Mesodermal cell (in vitro differentiated cells): ENCODE measurements around the gene HARS2.
A peak's percentile ranks its signal among the peaks of the same experiment; 100 is the strongest.

Source experiments
- H3K27ac ChIP-seq: 2 replicates; pipeline ENCODE4 v1.7.0; 2013; ENCODE audit warnings: mild to moderate bottlenecking, low read depth, low read length, moderate library complexity; ENCODE audit not compliant: severe bottlenecking
- H3K36me3 ChIP-seq: 2 replicates; pipeline ENCODE4 v1.7.1; 2013; ENCODE audit warnings: mild to moderate bottlenecking, low read length, moderate library complexity; ENCODE audit not compliant: control insufficient read depth, insufficient read depth
- H3K4me1 ChIP-seq: one replicate; pipeline ENCODE4 v1.7.1; 2013; ENCODE audit warnings: mild to moderate bottlenecking, low read length; ENCODE audit not compliant: insufficient read depth, control insufficient read depth, poor library complexity, severe bottlenecking
- H3K4me3 ChIP-seq: 2 replicates; pipeline ENCODE4 v1.7.0; 2013; ENCODE audit warnings: low read length, control low read depth, mild to moderate bottlenecking; ENCODE audit not compliant: insufficient read depth, poor library complexity, severe bottlenecking; ENCODE audit errors: extremely low read depth
- H3K9me3 ChIP-seq: 2 replicates; pipeline ENCODE4 v1.7.1; 2013; ENCODE audit warnings: mild to moderate bottlenecking, low read length, moderate library complexity; ENCODE audit not compliant: control insufficient read depth
- WGBS, 2 experiments: methylation state at CpG; one replicate each; pipeline ENCODE4 v1.1.5; 2013; ENCODE audit warnings: missing lambda C conversion rate in 2 of 2; ENCODE audit not compliant: insufficient coverage in 2 of 2; 5-methylcytosine and 5-hydroxymethylcytosine counted together

Gene HARS2

GRCh38 chr5:140725799-140726471 is 34.7 kb downstream of the HARS2 start:
- 8 to 10% methylated on average over 13 to 20 of the region's 23 CpGs for WGBS, 2 experiments
- H3K4me3 ChIP-seq, result peak overlapping the region; percentile 45

GRCh38 chr5:140733098-140733497 is 41.8 kb downstream of the HARS2 start:
- H3K4me3 ChIP-seq, result no peak overlapping the region
- H3K9me3 ChIP-seq, result no peaks in the 10 kb centered on the region
- H3K4me1 ChIP-seq, result no peaks in the 10 kb centered on the region
- WGBS, 2 experiments, result 67% methylated on average over 2 of the region's 4 CpGs; no CpG with 5 or more reads in 1 of the 2 experiments
- no peak overlapping the region for H3K27ac ChIP-seq
- H3K36me3 ChIP-seq, result no peaks in the 10 kb centered on the region

More at GRCh38 chr5:140725799-140726471, 34.7 kb downstream of the HARS2 start:
- H3K27ac ChIP-seq, result no peak overlapping the region
- no peaks in the 10 kb centered on the region for H3K4me1 ChIP-seq
- H3K36me3 ChIP-seq, result no peaks in the 10 kb centered on the region
- H3K9me3 ChIP-seq, result no peaks in the 10 kb centered on the region

GRCh38 chr5:140734354-140734753 is 43.1 kb downstream of the HARS2 start:
- no peak overlapping the region for H3K4me3 ChIP-seq
- H3K36me3 ChIP-seq, result no peaks in the 10 kb centered on the region
- no peak overlapping the region for H3K27ac ChIP-seq
- WGBS, 2 experiments, result 72 to 79% methylated on average over 4 to 5 of the region's 7 CpGs
- H3K9me3 ChIP-seq, result no peaks in the 10 kb centered on the region
- no peaks in the 10 kb centered on the region for H3K4me1 ChIP-seq

- no peak overlapping the region for H3K4me3 ChIP-seq
- no peaks in the 10 kb centered on the region for H3K4me1 ChIP-seq
- no peaks in the 10 kb centered on the region for H3K9me3 ChIP-seq
- no peaks in the 10 kb centered on the region for H3K36me3 ChIP-seq
- no CpG with 5 or more reads among the region's 1 CpG for WGBS, 2 experiments
- no peak overlapping the region for H3K27ac ChIP-seq
These were observed 46.2 kb downstream of the HARS2 start for GRCh38 chr5:140737486-140737885.

- H3K4me3 ChIP-seq, result no peak overlapping the region
These were observed 50.7 kb downstream of the HARS2 start for GRCh38 chr5:140741967-140742366.

More at GRCh38 chr5:140741967-140742366, 50.7 kb downstream of the HARS2 start:
- WGBS, 2 experiments, result no CpG with 5 or more reads among the region's 1 CpG
- Histone ChIP-seq H3K4me1 (no peaks in the 10 kb centered on the region), H3K36me3 (no peaks in the 10 kb centered on the region), H3K9me3 (no peaks in the 10 kb centered on the region), H3K27ac (no peak overlapping the region)
